Measurements from ENCODE around the gene TEX53. TPM values are rescaled to one million over a fixed set of nuclear protein-coding genes. Genes with fewer than 3 reads are reported as not detected.

Gene TEX53
- not detected in 2 replicates for total RNA-seq (2013; cell fraction: nucleolus; rRNA removed)
- total RNA-seq (2014; rRNA removed) (not detected in 2 replicates), total RNA-seq (2014; rRNA removed; fragmentation: Illumina TruSeq; extraction: Trizol) (not detected in 2 replicates), total RNA-seq (2021) (not detected in 2 replicates), polyA plus RNA-seq (2011; rRNA removed) (not detected in 2 replicates), polyA plus RNA-seq (2014; fragmentation: Illumina TruSeq; extraction: Trizol) (not detected in 2 replicates), polyA plus RNA-seq (2014; fragmentation: Nextera tagmentation; extraction: Ambion mirVana) (not detected), polyA plus RNA-seq (2014; rRNA removed) (not detected in 2 replicates), polyA plus RNA-seq (2016; fragmentation: Nextera tagmentation; extraction: Ambion mirVana) (not detected), polyA minus RNA-seq (2011; rRNA and poly(A)+ RNA removed) (not detected in 2 replicates), Bru-seq, nascent RNA (not detected), BruChase-seq, experiment 1, labeled RNA remaining after a 6-hour chase (not detected), BruChase-seq, experiment 2, labeled RNA remaining after a 2-hour chase (not detected)
- polyA plus RNA-seq (2011; ENCODE audit: low read depth) = not detected
- polyA plus RNA-seq (2011; cell fraction: cytosol; rRNA removed) = not detected in 2 replicates
- not detected in 2 replicates for polyA plus RNA-seq (2011; cell fraction: nucleus; rRNA removed)
- not detected in 2 replicates for polyA plus RNA-seq (2012)
- polyA minus RNA-seq (2011; cell fraction: cytosol; rRNA and poly(A)+ RNA removed) = not detected in 2 replicates
- not detected in 2 replicates for polyA minus RNA-seq (2011; cell fraction: nucleus; rRNA and poly(A)+ RNA removed)
- long read RNA-seq, experiment 1 = 0 reads
- long read RNA-seq, experiment 2 = 0 reads

- H3K4me1 ChIP-seq (ENCODE audit: control insufficient read depth, insufficient read depth, low read length) = peaks cover 4% of the 10 kb centered on the region
- 96% methylated on average over 6 of the region's 6 CpGs for WGBS (ENCODE audit: insufficient coverage, insufficient replicate concordance, low lambda C conversion rate, missing lambda C conversion rate)
- no peak within 1 kb of the TSS for H3K4me3 ChIP-seq
- RAD21 ChIA-PET (ENCODE audit: unreplicated experiment) = interaction anchor here (5.0 kb wide), 1 partner anchor 65 kb away, joined by 18 read pairs; no protein-coding TSS in a partner anchor
- FAIRE-seq (no peak), ATAC-seq (no peak), DNase-seq (ENCODE audit: low read depth, low spot score) (no peak)
- in situ Hi-C loops (cut with MboI) = no loop called here
- no peak within 1 kb of the TSS for H3K9ac ChIP-seq (ENCODE audit: control insufficient read depth, insufficient read depth, low read length)
- SMC1A ChIA-PET (ENCODE audit: uncharacterized antibody, unreplicated experiment) = interaction anchor here (1.0 kb wide), 1 partner anchor 120 kb away, joined by 3 read pairs; no protein-coding TSS in a partner anchor
- H3K27ac ChIP-seq (ENCODE audit: control insufficient read depth, insufficient read depth) = no peak within 1 kb of the TSS
- TF ChIP-seq MLLT1 (IDR thresholded peaks at IDR 0.05) (no peak), EZH2 (IDR thresholded peaks at IDR 0.05; ENCODE audit: borderline replicate concordance, control insufficient read depth, low read depth, low read length) (no peak), RAD21 (IDR thresholded peaks at IDR 0.05; ENCODE audit: insufficient read depth, low read depth, low read length) (no peak), CREB1 (IDR thresholded peaks at IDR 0.05; ENCODE audit: low read depth) (no peak)
- no peaks in the 10 kb centered on the region for H4K20me1 ChIP-seq (ENCODE audit: control insufficient read depth, insufficient read depth)
- no peaks in the 10 kb centered on the region for H3K36me3 ChIP-seq (ENCODE audit: control insufficient read depth in 2 of 2, insufficient read depth in 2 of 2, low read length in 1 of 2)
- no peaks in the 10 kb centered on the region for H3K9me3 ChIP-seq (replicated peaks; ENCODE audit: control insufficient read depth, insufficient read depth, low read length)
- no peak within 1 kb of the TSS for H2AFZ ChIP-seq (ENCODE audit: control insufficient read depth, low read depth, low read length)
- BruUV-seq (replicated peaks) = no TSS peak
- H3K79me2 ChIP-seq (ENCODE audit: control insufficient read depth, insufficient read depth, low read length) = no peaks in the 10 kb centered on the region
- intact Hi-C loops (cut with micrococcal nuclease; ENCODE audit: unreplicated experiment) = no loop called here
- no peak within 1 kb of the TSS for H3K4me2 ChIP-seq (ENCODE audit: control insufficient read depth, insufficient read depth)
- CTCF ChIA-PET = interaction anchor here (0.8 to 2.1 kb wide), 2 partner anchors 66 to 252 kb away, joined by 3 to 8 read pairs; no protein-coding TSS in a partner anchor
- H3K27me3 ChIP-seq (replicated peaks in 1 of 2; ENCODE audit: control insufficient read depth in 2 of 2, insufficient read depth in 2 of 2, low read length in 1 of 2) = no peaks in the 10 kb centered on the region
- POLR2A ChIA-PET = interaction anchor here (1.0 kb wide), 1 partner anchor 34 kb away, joined by 3 read pairs; no protein-coding TSS in a partner anchor
Observed at GRCh38 chr9:114657705-114658104, at the start of gene TEX53. Gene TEX53 (minus strand): TSS chr9:114657805. CDS start chr9:114657774, 31 bp downstream.

Data from GM12878 (cell line).